KOPT-K1 (cell line): ENCODE results near the gene PMFBP1.

ENCODE experiments used
- H3K27ac ChIP-seq: fragments of 200-600 bp; sonication (generic); 2 replicates; pipeline ENCODE4 v1.5.1; 2016; ENCODE audit warnings: antibody characterized with exemption, mild to moderate bottlenecking, low read depth, low read length; ENCODE audit not compliant: poor library complexity, severe bottlenecking
- H3K36me3 ChIP-seq: fragments of 200-600 bp; sonication (generic); 2 replicates; pipeline ENCODE4 v1.5.1; 2017; ENCODE audit warnings: antibody characterized with exemption, mild to moderate bottlenecking, low read length, moderate library complexity; ENCODE audit not compliant: insufficient read depth
- H3K9me3 ChIP-seq: fragments of 200-600 bp; sonication (generic); 2 replicates; pipeline ENCODE4 v1.5.1; 2017; ENCODE audit warnings: antibody characterized with exemption, low read length, mild to moderate bottlenecking; ENCODE audit not compliant: insufficient read depth, poor library complexity, severe bottlenecking

The PMFBP1 gene

DNA sequence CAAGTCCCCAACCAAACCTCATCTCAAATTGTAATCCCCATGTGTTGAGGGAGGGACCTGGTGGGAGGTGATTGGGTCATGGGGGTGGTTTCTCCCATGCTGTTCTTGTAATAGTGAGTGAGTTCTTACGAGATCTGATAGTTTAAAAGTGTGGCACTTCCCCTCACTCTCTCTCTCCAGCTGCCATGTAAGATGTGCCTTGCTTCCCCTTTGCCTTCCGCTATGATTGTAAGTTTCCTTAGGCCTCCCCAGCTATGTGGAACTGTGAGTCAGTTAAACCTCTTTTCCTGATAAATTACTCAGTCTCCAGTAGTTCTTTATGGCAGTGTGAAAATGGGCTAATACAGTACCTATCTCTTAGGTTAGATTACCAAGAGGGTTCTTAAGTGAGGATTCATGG, 5.8 kb downstream of the PMFBP1 start:
- Histone ChIP-seq H3K36me3 (no peaks in the 10 kb centered on the region), H3K27ac (no peak overlapping the region), H3K9me3 (no peaks in the 10 kb centered on the region)

DNA sequence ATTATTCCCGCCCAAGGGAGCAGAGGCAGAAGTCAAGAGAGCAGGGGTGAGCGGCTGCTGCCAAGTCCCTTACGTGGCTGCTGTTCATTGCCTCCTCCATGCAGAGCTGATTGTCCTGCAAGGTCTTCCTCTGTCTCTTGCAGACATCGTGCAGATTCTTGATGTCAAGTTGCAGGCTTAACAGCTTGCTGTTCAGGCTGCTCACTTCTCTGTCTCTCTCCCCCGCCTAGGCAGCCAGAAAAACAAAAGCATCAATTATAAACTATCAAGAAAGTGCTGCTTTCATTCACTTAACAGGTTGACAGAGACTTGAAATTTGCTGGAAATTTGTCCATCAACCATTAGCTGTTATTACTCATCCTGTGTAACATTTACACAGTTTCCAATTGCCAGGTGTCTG, 7.3 kb downstream of the PMFBP1 start:
- Histone ChIP-seq H3K27ac (no peak overlapping the region), H3K36me3 (no peaks in the 10 kb centered on the region), H3K9me3 (no peaks in the 10 kb centered on the region)

DNA sequence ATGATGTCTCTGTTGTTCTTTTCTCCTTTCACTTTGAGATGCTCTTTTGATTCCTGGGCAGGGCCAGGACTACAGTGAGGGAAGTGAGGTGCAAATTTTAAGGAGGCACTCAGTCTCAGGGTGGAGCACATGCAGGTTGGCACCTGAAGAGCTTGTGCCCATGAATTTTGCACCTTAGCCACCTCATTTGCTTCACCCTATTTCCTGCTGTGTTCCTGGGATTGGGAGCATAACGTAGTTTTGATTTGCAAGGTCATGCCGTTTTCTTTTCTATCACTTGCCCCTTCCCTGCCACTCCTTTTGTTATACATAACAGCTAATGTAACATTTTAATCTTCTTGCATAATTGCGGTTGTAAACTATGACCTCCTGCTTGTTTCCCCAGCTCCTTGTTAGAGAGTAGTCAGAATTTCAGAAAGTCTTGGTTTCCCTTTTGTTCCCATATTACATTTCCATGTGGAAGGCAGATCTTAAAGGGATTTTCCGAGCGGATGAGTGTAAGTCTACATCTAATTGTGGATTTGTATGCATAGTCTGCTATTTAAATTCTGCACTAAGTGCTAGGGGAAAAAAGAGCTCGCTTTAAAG, 9.8 kb downstream of the PMFBP1 start:
- Histone ChIP-seq H3K36me3 (no peaks in the 10 kb centered on the region), H3K27ac (no peak overlapping the region), H3K9me3 (no peaks in the 10 kb centered on the region)

DNA sequence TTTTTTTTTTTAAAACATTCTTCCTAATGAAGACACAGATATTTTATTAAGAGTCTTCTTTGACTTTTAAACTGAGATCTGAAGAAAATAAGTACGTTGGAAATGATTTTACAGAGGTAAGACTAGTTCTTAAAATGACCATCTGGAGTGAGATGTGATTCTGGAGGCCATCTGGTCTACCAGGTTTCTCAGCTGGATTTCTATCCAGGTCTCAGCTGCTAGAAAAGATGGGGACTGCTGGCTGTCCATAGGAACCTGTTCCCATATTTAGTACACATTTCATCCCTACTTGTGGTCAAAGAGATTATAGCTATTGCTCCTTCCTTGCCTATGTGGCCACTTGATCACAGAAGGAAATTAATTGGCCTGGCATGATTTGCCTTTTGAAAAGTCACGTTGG, 12.2 kb downstream of the PMFBP1 start:
- no peaks in the 10 kb centered on the region for H3K9me3 ChIP-seq
- H3K36me3 ChIP-seq, result no peaks in the 10 kb centered on the region
- H3K27ac ChIP-seq, result no peak overlapping the region

DNA sequence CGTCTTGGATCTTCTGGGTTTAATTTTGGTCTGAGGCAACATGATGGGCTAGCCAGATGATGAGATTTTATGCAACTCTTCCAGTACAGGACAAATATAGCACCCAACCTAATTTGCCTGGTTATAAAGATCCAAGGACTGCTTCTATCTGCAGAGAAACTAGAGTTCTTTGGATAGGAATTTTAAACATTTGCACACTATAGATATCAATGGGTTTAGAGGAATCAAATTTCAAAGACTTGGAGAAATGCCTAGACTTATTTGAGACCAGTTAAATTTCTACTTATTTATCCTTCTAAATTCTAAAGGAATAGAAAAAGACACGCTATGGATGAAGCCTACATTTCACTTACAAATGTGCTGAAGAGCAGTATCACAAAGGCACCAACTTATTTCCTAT, 12.6 kb downstream of the PMFBP1 start:
- H3K36me3 ChIP-seq, result no peaks in the 10 kb centered on the region

DNA sequence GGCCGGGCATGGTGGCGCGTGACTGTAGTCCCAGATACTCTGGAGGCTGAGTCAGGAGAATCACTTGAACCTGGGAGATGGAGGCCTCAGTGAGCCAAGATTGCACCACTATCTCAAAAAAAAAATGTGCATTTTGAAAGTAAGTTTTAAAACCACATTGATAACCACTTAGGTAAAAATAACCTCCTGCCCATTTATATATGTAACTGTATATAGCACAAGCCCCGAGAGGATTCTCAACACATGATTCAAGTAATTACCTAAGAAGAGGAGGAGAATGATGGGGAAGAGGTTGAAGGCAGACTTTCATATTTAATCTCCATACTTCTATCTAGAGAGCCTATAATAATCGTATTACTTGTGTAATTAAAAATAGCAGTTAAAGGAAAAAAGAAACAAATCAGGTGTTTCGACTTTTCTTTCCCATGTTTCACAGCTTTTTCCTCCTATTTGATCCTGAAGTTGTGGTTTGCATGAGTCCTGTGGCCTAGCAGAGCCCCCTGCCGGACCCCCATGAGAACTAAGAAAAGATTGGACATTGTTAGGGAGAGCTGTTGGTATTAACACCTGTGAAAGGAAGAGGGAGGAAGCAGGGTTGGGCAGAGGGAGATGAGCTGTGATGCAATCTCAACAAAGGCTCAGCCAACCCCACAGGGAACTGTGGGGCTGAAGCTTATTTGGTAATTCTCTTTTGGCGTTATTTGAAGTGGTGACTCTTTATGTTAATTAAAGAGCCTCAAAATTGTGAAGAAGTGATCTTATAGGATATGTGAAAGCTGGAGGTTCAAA, 22.1 kb downstream of the PMFBP1 start:
- Histone ChIP-seq H3K9me3 (no peaks in the 10 kb centered on the region), H3K27ac (no peak overlapping the region), H3K36me3 (no peaks in the 10 kb centered on the region)

More for the DNA sequence above, 12.6 kb downstream of the PMFBP1 start:
- Histone ChIP-seq H3K27ac (no peak overlapping the region), H3K9me3 (no peaks in the 10 kb centered on the region)

DNA sequence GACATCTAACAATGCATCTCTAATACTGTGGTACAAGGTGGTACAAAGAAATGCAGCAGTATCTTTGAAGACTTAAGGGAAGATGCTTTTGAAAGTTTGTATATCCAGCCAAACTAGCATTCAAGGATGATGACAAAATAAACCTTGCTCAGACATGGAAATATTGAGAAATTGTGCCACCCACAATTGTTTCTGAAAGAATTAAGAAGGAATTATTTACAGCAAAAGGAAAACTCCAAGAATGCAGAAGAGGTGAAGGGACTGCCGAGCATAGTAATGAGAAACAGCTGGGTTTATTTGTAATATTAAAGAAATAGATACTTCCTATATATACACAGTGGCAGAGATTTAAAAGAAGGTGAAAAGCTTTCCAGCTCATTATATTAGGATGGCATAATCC, 29.5 kb downstream of the PMFBP1 start:
- H3K9me3 ChIP-seq, result no peaks in the 10 kb centered on the region
- H3K36me3 ChIP-seq, result no peaks in the 10 kb centered on the region
- H3K27ac ChIP-seq, result no peak overlapping the region

DNA sequence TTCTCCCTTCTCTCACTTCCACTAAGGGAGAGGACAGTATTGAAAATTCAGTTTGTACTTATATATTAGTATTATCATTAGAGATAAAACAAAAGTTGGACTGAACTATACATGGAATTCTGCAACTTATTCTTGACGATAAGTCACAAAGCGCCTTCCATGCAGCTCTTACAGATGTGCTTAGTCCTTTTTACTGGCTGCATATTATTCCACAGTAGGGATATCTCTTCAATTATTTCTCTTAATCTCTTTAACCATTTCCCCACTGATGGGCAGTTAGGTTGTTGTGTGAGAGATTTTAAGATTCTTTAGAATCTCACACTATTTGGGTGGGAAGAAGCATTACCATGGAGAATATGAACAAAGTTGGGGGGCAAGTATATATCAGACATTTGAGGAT, 32.0 kb downstream of the PMFBP1 start:
- Histone ChIP-seq H3K36me3 (no peaks in the 10 kb centered on the region), H3K9me3 (no peaks in the 10 kb centered on the region), H3K27ac (no peak overlapping the region)

DNA sequence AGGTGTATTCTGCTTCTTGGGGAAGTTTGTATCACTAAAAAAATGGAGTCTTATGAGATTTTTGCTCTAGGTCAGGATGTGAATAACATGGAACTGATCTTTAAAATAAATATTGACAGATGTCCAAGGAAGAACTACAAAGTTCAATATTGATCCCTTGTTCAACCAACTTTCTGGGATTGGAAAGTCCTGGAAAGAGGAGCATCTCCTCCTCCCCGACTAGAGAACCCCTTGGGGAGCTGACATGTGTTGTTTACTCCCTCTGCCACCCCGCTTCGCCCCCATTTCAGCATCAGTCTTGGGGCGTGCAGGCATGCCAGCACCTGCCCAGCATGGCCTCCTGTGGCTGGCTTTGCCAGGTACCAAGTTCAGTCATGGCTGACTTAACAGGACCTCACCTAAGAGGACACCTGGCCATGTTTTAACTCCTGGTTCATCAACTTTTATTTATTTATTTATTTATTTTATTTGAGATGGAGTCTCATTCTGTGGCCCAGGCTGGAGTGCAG, 33.8 kb downstream of the PMFBP1 start:
- H3K36me3 ChIP-seq, result no peaks in the 10 kb centered on the region
- no peak overlapping the region for H3K27ac ChIP-seq
- H3K9me3 ChIP-seq, result no peaks in the 10 kb centered on the region

DNA sequence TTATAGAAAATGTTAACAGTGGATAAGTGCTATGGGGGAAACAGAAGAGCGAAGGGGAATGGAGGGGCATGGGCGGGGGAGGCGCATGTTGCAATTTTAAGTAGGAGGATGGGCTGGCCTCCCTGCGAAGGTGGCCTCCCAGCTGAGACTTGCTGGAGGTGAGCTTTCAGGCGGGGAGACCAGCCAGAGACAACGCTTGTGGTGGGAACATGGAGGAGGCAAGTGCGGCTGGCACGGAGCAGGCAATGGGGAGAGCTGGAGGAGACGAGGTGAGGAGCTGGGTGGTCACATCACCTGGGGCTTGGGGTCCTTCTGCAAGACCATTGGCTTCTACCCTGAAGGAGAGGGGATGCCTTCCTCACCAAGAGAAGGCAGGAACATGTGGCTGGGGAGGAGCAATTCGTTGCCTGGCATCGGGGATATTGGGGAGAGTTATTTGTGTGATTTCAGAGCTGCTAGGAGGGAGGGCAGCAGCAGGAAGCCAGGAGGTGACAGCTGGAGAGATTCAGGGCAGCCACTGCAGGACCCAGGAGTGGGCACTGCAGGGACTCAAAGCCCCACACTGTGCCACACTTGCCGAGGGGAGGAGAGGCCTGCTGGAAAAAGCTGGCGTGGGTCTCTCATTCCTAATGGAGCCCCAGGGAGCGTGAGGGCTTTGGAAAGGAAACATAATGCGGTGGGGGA, 34.4 kb downstream of the PMFBP1 start:
- no peaks in the 10 kb centered on the region for H3K9me3 ChIP-seq

DNA sequence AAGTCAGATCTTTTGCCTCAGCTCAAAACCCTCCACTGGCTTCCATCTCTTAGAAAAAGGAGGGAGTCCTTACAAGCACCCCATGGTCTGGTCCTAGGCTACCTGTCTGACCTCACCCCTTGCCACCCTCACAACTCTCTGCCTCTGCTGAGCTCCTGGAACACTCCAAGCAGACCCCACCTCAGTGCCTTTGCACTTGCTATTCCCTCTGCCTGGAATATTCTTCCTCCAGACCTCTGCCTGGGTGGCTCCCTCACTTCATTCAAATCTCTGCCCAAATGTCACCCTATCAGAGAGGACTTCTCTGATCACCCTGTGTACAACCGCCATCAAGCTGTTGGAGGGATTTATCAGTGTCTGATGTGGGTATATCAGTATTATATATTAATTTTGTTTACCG, 37.4 kb downstream of the PMFBP1 start:
- Histone ChIP-seq H3K9me3 (no peaks in the 10 kb centered on the region), H3K36me3 (no peaks in the 10 kb centered on the region), H3K27ac (no peak overlapping the region)

More for the DNA sequence above, 34.4 kb downstream of the PMFBP1 start:
- Histone ChIP-seq H3K36me3 (no peaks in the 10 kb centered on the region), H3K27ac (no peak overlapping the region)

DNA sequence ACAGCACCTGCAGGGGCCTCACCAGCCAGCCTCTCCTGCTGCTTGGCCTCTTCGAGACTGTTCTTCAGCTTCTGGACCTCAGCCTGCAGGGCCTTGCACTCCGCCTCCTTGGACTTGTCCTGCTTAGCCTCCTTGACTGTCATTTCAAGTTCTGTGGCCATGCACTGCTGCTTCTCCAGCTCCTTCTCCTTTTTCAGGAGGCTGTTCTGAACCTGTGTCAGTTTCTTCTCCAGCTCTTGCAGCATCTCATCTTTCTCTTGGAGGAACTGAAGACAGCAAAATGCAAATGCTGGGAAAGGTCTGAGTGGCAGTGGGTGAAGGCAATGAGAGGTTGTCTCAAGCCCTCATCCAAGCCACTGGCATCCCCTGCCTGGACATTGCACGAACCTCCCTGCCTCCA, 39.2 kb downstream of the PMFBP1 start:
- no peaks in the 10 kb centered on the region for H3K36me3 ChIP-seq

DNA sequence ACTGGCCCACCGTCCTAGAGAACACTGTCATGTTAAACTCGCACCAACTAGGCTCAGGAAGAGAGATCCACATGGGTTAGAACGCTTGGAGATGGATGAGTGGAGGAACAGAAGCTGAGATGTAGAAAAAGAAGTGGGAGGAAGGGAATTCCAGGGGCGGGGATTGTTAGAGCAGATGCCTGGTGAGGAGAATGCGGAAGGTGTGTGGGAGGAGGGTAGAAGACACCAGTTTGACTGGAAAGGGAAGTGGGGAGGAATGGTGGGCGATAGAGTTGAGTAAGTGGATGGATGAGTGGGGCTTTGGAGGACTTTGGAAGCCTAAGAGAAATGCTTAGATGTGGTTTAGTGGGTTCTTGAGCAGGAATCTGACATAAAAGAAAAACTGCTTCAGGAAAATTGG, 40.9 kb downstream of the PMFBP1 start:
- no peaks in the 10 kb centered on the region for H3K9me3 ChIP-seq
- no peak overlapping the region for H3K27ac ChIP-seq

More for the DNA sequence above, 39.2 kb downstream of the PMFBP1 start:
- Histone ChIP-seq H3K9me3 (no peaks in the 10 kb centered on the region), H3K27ac (no peak overlapping the region)

DNA sequence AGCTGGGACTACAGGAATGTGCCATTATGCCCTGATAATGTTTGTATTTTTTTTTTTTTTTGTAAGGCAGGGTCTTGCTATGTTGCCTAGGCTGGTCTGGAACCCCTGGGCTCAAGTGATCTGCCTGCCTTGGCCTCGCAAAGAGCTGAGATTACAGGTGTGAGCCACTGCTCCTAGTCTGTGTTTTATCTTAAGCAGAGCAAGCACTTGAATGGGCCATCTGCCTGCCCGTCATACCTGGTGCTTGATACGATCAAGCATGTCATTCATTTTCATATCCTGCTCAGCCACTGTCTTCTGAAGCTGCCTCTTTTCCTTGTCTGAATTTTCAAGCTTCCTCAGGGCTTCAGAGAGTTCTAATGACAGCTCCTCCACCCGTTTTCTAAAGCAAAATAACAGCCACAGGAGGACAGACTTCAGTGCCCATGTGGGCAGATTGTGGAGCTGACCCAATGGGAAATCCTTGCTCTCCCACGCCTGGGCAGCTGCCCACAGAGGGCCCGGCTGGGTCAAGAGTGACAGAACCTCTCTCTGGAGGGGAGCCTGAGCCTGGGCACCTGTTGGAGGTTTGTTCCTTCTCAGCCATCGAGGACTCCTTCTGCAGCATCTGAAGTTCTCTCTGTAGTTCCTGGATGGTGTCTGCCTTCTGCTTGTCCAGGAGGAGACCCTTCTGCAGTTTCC, 41.8 kb downstream of the PMFBP1 start:
- no peak overlapping the region for H3K27ac ChIP-seq
- H3K9me3 ChIP-seq, result no peaks in the 10 kb centered on the region
- H3K36me3 ChIP-seq, result no peaks in the 10 kb centered on the region

More for the DNA sequence above, 40.9 kb downstream of the PMFBP1 start:
- H3K36me3 ChIP-seq, result no peaks in the 10 kb centered on the region

DNA sequence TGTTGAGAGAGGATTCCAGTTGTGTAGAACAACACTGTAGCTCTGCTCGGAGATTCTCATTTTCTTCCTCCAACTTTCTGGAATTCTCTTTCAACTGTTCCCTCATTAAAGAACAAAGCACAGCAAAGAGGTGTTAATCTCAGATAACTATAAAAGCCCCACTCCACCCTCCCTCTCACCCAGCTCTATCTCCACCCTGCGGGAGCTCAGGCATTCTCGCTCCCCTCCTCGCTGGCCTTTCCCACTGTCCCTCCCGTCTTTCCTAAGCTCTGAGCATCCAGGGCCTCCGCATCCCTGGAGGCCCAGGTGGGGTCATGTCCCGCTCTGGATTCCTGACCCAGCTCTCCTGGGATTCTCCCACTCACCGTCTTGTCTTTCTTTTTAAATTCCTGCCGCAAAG, 43.3 kb downstream of the PMFBP1 start:
- no peak overlapping the region for H3K27ac ChIP-seq
- no peaks in the 10 kb centered on the region for H3K36me3 ChIP-seq

More for the DNA sequence above, 43.3 kb downstream of the PMFBP1 start:
- no peaks in the 10 kb centered on the region for H3K9me3 ChIP-seq
